MCF 10A (cell line): ENCODE measurements around the gene OR9Q1. TPM values are rescaled to one million over a fixed set of nuclear protein-coding genes. Genes with fewer than 3 reads are reported as not detected.

Experiments
- BruUV-seq: library from RNA; stranded (reverse); fragments of 400-500 nt; replicated peaks from 2 replicates; lab custom pipeline; 2021; lab: Mats Ljungman, UMichigan
- CTCF ChIA-PET: fragments of 300-600 bp; sonication (Branson Sonifier 250); formaldehyde crosslinking; extraction: SDS; loops from one replicate; lab custom pipeline; 2021; ENCODE audit warnings: antibody characterized with exemption, inconsistent platforms; lab: Yijun Ruan, JAX
- POLR2A ChIA-PET: fragments of 300-600, 350-650 bp; sonication (Branson Sonifier 250); formaldehyde crosslinking; extraction: SDS; loops from one replicate; lab custom pipeline; 2020; ENCODE audit warnings: antibody characterized with exemption, inconsistent platforms; lab: Yijun Ruan, JAX
- DNase-seq: peaks from one replicate; pipeline ENCODE4 v3.0.0-alpha.2; 2018; ENCODE audit not compliant: unreplicated experiment
- H3K27ac Mint-ChIP-seq: one replicate; pipeline ENCODE4 v1.8.0; 2022; ENCODE audit warnings: mild to moderate bottlenecking, low read depth, mixed read lengths; ENCODE audit not compliant: unreplicated experiment
- H3K27me3 Mint-ChIP-seq: one replicate; pipeline ENCODE4 v1.8.0; 2022; ENCODE audit warnings: mixed read lengths; ENCODE audit not compliant: insufficient read depth, unreplicated experiment
- H3K36me3 Mint-ChIP-seq: one replicate; pipeline ENCODE4 v1.8.0; 2022; ENCODE audit warnings: mild to moderate bottlenecking, moderate library complexity, mixed read lengths; ENCODE audit not compliant: insufficient read depth, unreplicated experiment
- H3K4me1 Mint-ChIP-seq: one replicate; pipeline ENCODE4 v1.8.0; 2022; ENCODE audit warnings: mixed read lengths; ENCODE audit not compliant: insufficient read depth, unreplicated experiment
- H3K4me3 Mint-ChIP-seq: one replicate; pipeline ENCODE4 v1.8.0; 2022; ENCODE audit warnings: mild to moderate bottlenecking, moderate library complexity, mixed read lengths; ENCODE audit not compliant: unreplicated experiment
- H3K9me3 Mint-ChIP-seq: one replicate; pipeline ENCODE4 v1.8.0; 2022; ENCODE audit warnings: mixed read lengths; ENCODE audit not compliant: unreplicated experiment
- intact Hi-C: fragments of 100-400 bp; cut with micrococcal nuclease; formaldehyde crosslinking; loops from 2 replicates; pipeline ENCODE4 v1.14.1; 2022
- total RNA-seq: library from RNA; stranded (reverse); gene quantifications from 2 replicates; pipeline ENCODE4 v1.2.3, GENCODE V29; 2022
- TF ChIP-seq, protein P1 (sequence below): fragments of 200-600 bp; IDR thresholded peaks from one replicate; pipeline ENCODE4 v1.8.0; 2022; ENCODE audit warnings: antibody characterized with exemption, mild to moderate bottlenecking; ENCODE audit not compliant: unreplicated experiment

The OR9Q1 gene
- total RNA-seq, 1 experiment from 2014 or later: not detected

DNA sequence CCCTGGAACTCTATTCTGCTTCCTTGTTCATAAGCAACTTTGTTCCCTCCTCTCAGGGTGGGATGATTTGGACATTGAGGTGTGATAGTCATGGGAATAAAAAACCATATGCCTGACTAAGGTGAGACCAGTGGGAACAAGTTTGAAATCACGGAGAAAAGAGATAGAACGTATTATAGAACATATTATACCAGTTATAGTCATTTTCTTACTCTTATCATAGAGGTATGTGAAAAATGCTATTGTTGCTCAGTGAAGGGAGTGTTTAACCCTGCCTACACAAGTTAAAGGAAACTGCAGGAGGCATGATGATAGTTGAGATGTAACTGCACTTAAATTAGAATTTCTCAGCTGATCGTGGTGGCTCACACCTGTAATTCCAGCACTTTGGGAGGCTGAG is 22.6 kb downstream of the OR9Q1 start:
- Mint-ChIP-seq H3K9me3 (no peaks in the 10 kb centered on the region), H3K27me3 (no peaks in the 10 kb centered on the region), H3K4me1 (no peaks in the 10 kb centered on the region), H3K36me3 (no peaks in the 10 kb centered on the region), H3K27ac (no peak overlapping the region), H3K4me3 (no peak overlapping the region)
- BruUV-seq: no TSS peak
- intact Hi-C loops: no loop called here
- no peak for DNase-seq
- CTCF ChIA-PET: interaction anchor here (0.6 kb wide), 1 partner anchor 585 kb away, joined by 3 read pairs; no protein-coding TSS in a partner anchor
- TF ChIP-seq, protein P1, sequence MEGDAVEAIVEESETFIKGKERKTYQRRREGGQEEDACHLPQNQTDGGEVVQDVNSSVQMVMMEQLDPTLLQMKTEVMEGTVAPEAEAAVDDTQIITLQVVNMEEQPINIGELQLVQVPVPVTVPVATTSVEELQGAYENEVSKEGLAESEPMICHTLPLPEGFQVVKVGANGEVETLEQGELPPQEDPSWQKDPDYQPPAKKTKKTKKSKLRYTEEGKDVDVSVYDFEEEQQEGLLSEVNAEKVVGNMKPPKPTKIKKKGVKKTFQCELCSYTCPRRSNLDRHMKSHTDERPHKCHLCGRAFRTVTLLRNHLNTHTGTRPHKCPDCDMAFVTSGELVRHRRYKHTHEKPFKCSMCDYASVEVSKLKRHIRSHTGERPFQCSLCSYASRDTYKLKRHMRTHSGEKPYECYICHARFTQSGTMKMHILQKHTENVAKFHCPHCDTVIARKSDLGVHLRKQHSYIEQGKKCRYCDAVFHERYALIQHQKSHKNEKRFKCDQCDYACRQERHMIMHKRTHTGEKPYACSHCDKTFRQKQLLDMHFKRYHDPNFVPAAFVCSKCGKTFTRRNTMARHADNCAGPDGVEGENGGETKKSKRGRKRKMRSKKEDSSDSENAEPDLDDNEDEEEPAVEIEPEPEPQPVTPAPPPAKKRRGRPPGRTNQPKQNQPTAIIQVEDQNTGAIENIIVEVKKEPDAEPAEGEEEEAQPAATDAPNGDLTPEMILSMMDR: no peak
- POLR2A ChIA-PET: no interaction called here

DNA sequence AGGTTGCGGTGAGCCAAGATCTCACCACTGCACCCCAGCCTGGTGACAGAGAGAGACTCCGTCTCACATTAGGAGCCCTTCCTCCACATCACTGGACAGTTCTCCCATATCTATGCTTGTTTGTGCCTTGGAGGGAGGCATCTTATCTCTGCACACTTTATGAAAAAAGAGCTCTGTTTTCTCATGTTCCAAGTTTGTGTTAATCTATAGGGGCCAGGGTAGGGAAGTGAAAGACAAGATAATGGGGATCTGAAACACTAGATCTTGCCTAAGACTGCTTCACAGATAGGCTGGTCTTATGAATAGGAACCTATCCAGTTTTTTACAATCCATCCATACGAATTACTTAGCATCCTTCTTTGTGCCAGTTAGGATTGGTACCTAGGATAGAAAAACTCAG is 24.1 kb downstream of the OR9Q1 start:
- Mint-ChIP-seq H3K4me1 (no peaks in the 10 kb centered on the region), H3K36me3 (no peaks in the 10 kb centered on the region), H3K9me3 (no peaks in the 10 kb centered on the region), H3K27me3 (no peaks in the 10 kb centered on the region), H3K27ac (no peak overlapping the region), H3K4me3 (no peak overlapping the region)
- TF ChIP-seq, protein P1: no peak
- POLR2A ChIA-PET: interaction anchor here (0.6 kb wide), 1 partner anchor 38 kb away, joined by 3 read pairs; no protein-coding TSS in a partner anchor
- intact Hi-C loops: no loop called here
- CTCF ChIA-PET: no interaction called here
- DNase-seq: no peak
- no TSS peak for BruUV-seq

DNA sequence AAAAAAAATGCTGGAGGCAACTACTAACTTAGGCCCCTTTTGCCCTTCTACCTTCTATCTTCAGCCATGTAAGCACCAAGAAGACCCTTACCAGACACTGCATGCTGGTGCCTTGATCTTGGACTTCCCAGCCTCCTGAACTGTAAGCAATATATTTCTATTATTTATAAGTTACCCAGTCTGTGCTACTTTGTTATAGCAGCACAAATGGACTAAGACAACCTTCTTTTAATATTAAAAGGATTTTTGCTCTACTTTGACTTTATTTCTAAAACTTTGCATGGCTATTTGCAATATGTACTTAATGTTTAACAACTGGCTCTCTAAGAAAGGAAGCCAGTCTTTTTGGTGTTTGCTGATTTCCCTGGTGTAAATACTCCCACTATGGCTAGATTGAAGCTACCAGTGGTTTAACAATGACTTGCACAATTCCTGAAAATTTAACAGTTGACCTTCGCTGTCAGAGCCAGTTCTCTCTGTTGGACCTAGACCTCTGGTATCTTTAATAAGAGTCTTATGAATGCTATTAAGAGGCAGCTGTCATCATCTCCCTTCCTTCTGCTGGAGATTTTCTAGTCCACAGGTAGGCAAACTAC is 32.2 kb downstream of the OR9Q1 start:
- TF ChIP-seq, protein P1: no peak
- intact Hi-C loops: loop anchor here (5.0 to 10.0 kb wide), 2 partner anchors 231 to 294 kb away; partner anchors contain the start of gene CTNND1
- ChIA-PET CTCF (no interaction called here), POLR2A (interaction anchor here (0.8 kb wide), 1 partner anchor 12 kb away, joined by 3 read pairs; no protein-coding TSS in a partner anchor)
- no peak overlapping the region for H3K27ac Mint-ChIP-seq
- no peaks in the 10 kb centered on the region for H3K36me3 Mint-ChIP-seq
- H3K4me3 Mint-ChIP-seq: no peak overlapping the region
- no TSS peak for BruUV-seq
- H3K4me1 Mint-ChIP-seq: peaks cover 8% of the 10 kb centered on the region
- no peaks in the 10 kb centered on the region for H3K27me3 Mint-ChIP-seq
- no peaks in the 10 kb centered on the region for H3K9me3 Mint-ChIP-seq
- no peak for DNase-seq

DNA sequence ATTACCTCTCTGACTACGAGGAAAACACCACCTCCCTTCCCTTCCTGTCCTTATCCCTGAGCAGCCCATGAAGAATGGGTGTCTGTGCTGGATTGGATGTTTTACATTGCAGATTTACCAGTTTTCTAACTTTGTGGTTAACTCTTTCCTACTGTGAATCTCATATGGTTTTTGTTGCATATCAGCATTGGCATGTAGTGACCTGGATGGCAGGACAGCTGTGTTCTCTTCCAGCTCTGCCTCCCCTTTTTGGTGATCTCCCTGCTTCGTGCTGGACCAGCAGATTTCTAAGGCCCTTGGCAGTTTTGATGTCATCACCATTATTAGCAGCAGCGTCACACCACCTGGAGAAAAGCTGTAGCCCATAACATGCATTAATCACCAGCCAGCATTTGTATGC is 33.8 kb downstream of the OR9Q1 start:
- POLR2A ChIA-PET: interaction anchor here (0.7 kb wide), 1 partner anchor 749 kb away, joined by 4 read pairs; no protein-coding TSS in a partner anchor
- no TSS peak for BruUV-seq
- Mint-ChIP-seq H3K4me1 (peaks cover 16% of the 10 kb centered on the region), H3K4me3 (no peak overlapping the region), H3K9me3 (no peaks in the 10 kb centered on the region), H3K27me3 (no peaks in the 10 kb centered on the region), H3K36me3 (no peaks in the 10 kb centered on the region), H3K27ac (no peak overlapping the region)
- TF ChIP-seq, protein P1: no peak
- CTCF ChIA-PET: interaction anchor here (0.5 to 0.7 kb wide), 3 partner anchors 488 to 1063 kb away, joined by 3 read pairs; no protein-coding TSS in a partner anchor
- intact Hi-C loops: loop anchor here (5.0 to 10.0 kb wide), 2 partner anchors 233 to 295 kb away; partner anchors contain the start of gene CTNND1
- no peak for DNase-seq
